ENCODE data around the gene SLC7A5. TPM values are rescaled to one million over a fixed set of nuclear protein-coding genes. Genes with fewer than 3 reads are reported as not detected.

SLC7A5 gene
- total RNA-seq, 1 donor from 2014 or later: 57.2 TPM

DNA sequence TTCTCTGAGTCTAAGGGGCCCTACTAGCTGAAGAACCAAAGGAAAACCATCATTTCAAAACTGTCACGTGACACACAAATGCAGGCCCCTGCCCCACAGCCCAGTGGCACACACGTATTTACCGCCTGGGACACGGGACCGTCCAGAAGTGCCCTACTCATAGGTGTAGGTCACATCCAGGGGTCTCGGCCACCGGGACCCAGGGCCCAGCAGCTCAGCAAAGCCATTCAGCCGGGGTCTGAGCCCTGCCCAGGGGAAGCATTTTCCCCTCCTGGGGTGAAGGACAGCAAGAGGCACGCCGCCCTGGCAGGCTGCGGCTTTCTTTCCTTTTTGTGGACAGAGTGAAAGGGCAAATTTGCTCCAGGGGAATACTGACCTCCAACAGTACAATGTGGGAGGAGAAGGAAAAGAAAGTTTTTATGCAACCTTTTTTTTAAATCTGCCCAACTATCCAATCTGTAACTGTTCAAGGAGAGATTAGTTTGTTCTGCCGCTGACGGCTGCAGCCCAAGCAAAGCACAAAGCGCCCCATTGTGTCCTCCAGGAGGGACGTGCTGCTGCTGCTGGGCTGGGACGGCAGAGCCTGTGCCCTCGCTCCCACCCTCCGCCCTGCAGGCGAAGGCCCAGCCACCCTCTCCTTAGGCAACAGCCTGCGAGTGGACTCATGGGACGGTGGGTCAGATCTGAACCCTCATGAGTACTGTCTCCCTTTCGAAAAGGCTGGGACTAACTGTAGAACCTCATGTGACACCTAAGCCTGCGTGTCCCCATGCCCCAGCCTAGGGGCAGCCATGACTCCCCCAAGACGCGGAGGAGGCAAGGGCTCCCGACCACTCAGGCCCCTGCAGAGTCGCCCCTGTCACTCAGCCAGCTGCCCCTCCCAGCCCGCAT lies 21.3 kb downstream of the SLC7A5 start:
- DNase-seq (ENCODE audit: extremely low read depth, low read depth, low spot score): no peak

GRCh38 chr16:87847467-87847784 lies 21.9 kb downstream of the SLC7A5 start:
- no peak for DNase-seq (ENCODE audit: extremely low read depth, low read depth, low spot score)

- DNase-seq (ENCODE audit: extremely low read depth, low read depth, low spot score): no peak
Measured at GRCh38 chr16:87846705-87847466, 22.4 kb downstream of the SLC7A5 start.

- no peak for DNase-seq (ENCODE audit: extremely low read depth, low read depth, low spot score)
Measured at GRCh38 chr16:87845807-87846619, 23.3 kb downstream of the SLC7A5 start.

- no peak for DNase-seq (ENCODE audit: extremely low read depth, low read depth, low spot score)
Measured at GRCh38 chr16:87845213-87845612, 24.1 kb downstream of the SLC7A5 start.

DNA sequence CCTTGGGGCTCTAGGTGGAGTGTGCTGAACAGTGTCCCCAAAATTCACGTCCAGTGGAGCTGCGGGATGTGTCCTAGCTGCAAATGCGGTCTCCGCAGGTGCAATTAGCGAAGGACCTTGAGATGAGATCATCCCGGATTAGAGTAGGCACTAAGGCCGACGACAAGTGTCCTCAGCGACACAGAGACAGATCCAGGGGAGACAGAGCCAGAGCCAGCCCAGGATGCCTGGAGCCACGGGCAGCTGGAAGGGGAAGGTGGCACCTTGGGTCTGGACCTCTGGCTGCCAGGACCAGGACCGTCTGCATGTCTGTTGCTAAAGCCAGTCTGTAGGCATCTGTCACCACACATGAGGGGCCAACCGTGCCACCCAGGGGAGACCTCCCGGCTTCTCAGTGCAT lies 24.5 kb downstream of the SLC7A5 start:
- DNase-seq (ENCODE audit: extremely low read depth, low read depth, low spot score): no peak

- no peak for DNase-seq (ENCODE audit: extremely low read depth, low read depth, low spot score)
Measured at GRCh38 chr16:87844120-87844733, 25.1 kb downstream of the SLC7A5 start.

DNA sequence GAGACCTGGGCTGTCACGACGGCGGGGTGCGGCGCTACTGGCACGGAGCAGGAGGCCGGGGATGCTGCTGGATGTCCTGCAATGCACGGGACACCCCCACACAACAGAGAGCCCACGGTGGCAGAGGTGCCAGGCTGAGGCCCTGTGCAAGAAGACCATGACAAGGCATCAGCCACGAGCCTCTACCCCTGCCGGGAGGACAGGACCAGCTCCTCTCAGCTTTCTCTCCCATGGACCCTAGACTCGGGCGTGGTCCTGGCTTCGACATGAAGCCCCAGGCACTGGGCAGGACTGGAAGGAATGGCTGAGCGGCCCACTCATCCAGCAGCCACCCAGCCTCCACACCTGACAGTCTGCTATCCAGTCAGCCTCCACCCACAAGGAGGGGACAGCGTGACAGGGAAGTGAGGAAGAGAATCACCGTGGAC lies 25.6 kb downstream of the SLC7A5 start:
- no peak for DNase-seq (ENCODE audit: extremely low read depth, low read depth, low spot score)

DNA sequence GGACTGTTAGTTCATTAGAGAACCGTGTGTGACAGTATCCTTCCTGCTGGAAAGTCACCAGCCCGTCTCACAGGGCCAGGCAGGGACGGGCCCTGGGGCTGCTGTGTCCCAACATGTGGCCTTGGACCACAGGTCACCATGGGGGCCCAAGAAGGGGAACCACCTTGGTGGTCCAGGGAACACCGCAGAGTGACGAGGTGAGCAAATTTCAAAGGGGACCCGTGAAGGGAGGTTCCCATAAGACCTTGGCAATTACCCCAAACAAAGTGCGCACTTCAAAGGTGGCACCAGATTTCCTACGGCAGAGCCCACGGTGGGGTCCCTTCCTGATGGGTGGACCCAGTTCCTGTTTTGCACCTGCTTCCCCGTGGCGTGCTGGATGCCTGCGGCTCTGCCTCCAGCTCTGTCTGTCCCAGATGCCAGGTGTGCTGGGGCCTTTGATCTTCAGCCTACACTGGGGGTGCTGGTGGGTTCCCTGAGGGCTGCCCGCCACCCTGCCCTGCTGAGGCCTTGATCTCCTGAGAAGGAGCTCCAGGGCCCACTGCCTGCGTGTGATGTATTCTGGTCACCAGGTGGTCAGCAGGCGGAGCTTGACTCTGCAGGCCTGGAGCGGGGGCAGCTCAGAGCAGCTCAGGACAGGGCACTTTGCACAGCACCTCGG lies 27.0 kb downstream of the SLC7A5 start:
- DNase-seq (ENCODE audit: extremely low read depth, low read depth, low spot score): no peak

GRCh38 chr16:87841340-87842208 lies 27.7 kb downstream of the SLC7A5 start:
- no peak for DNase-seq (ENCODE audit: extremely low read depth, low read depth, low spot score)

DNA sequence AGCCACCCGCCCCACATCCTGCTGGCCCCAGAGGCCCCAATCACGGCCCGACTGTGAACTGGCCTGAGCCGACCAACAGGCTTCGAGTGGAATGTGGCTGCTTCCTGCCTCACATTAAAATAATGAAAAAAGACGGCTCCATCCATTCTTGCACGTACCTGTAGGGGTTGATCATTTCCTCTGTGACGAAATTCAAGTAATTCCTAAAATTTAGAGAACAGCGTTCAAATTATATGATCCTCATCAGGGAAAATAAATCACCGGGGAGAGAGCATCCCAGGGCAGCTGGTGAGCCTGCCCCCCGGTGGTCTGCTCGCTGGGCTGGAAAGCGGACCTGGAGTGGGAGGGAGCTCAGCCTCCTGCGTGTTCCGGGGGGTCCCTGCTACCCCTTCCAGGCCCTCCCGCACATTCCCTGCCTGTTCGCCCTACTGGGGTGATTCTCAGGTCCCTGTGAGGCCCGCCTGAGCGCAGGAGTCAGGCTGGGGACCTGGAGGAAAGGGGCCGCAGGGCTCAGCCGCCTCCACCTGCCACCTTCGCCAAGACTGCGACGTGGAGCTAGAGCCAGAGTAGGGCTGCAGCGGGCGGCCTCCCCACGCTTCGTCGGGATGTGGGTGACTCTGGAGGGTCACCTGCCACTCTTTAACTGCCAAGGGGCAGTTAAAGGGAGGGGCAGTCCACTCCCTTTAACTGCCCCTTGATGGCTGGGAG lies 28.9 kb downstream of the SLC7A5 start:
- no peak for DNase-seq (ENCODE audit: extremely low read depth, low read depth, low spot score)

GRCh38 chr16:87839542-87840270 lies 29.6 kb downstream of the SLC7A5 start:
- DNase-seq (ENCODE audit: extremely low read depth, low read depth, low spot score): no peak

GRCh38 chr16:87838643-87839541 lies 30.4 kb downstream of the SLC7A5 start:
- DNase-seq (ENCODE audit: extremely low read depth, low read depth, low spot score): no peak

- no peak for DNase-seq (ENCODE audit: extremely low read depth, low read depth, low spot score)
Measured at GRCh38 chr16:87837627-87838289, 31.5 kb downstream of the SLC7A5 start.

DNA sequence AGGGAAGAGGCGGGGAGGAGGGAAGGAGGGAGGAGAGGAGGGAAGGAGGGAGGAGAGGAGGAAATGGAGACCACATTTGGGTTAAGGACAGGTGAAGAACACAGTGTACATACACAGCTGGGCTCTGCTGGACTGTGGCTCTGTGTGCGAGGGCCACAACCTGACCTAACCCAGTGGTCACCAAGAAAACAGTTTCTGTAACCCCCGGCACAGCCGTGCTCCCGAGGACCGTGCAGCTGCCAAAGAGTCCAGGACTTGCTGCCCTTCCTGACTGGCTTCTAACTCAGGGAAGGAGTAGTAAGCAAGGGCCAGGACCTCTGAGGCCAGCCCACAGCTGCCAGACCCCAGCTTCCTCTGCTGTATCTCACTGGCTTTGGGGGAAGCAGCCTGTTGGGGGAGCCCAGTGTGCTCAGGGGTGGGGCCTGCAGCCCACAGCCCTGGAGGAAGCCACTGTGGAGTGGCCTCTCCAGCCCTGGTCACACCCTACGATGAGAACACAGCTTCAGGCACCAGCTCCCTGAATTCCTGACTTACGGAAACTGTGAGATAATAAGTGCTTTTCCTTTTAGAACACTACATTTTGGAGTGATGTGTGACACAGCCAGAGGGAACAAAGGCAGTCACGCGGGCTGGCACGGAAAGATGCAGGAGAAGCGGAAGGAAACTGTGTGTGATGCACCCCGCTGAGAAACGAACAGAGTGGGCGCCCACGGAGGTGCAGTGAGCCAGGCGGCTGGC lies 32.3 kb downstream of the SLC7A5 start:
- peak; percentile 45 for DNase-seq (ENCODE audit: extremely low read depth, low read depth, low spot score)

- DNase-seq (ENCODE audit: extremely low read depth, low read depth, low spot score): no peak
Measured at GRCh38 chr16:87836346-87836843, 32.9 kb downstream of the SLC7A5 start.

Measured in glomerular endothelial cell (primary cell).